ENCODE data around the gene UBAC2. TPM values are rescaled to one million over a fixed set of nuclear protein-coding genes. Genes with fewer than 3 reads are reported as not detected.
A peak's percentile ranks its signal among the peaks of the same experiment; 100 is the strongest.

UBAC2 gene
- polyA plus RNA-seq, 3 donors = 59.6 to 113 (median 96.7) TPM

DNA sequence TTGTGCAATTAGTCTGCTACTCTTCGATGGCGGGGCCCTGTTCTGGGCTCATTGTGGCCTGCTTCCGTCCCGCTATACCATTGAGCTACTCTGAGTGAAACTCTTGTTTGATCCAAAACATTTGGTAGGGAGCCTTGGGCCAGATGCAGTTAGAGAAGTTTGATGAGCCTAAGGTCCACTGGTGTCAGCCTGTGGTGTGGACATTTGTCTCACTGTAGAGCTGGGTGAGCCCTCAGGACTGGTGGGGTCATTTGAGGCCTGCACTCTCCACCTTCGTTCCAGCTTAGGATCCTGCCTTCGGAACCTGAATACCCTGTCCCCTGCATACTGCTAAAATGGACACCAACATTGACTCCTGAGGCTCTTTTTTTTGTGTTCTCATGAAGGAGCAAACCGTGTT lies 6.9 kb downstream of the UBAC2 start:
- TF ChIP-seq CTCF (IDR thresholded peaks at IDR 0.05) = no peak
- H2AFZ ChIP-seq (ENCODE audit: insufficient read depth, low read depth, low read length, poor library complexity, severe bottlenecking) = no peak overlapping the region
- Mint-ChIP-seq H3K27me3 (ENCODE audit: low read depth in 3 of 3) (peaks cover 0 to 3% (median 0%) of the 10 kb centered on the region in 3 donors), H3K4me1 (peaks cover 60% of the 10 kb centered on the region), H3K36me3 (peaks cover 40 to 49% of the 10 kb centered on the region in 2 donors), H3K4me3 (no peak overlapping the region), H3K27ac (peak overlapping the region in 2 of 7 donors; percentile 36 to 43), H3K9me3 (no peaks in the 10 kb centered on the region)
- intact Hi-C loops (cut with micrococcal nuclease) = no loop called here
- no peak overlapping the region for H3K4me2 ChIP-seq (replicated peaks; ENCODE audit: extremely low read depth, low read length, poor library complexity, severe bottlenecking)
- H3K9ac ChIP-seq (ENCODE audit: insufficient read depth, low read length, poor library complexity, severe bottlenecking) = no peak overlapping the region
- no peak for DNase-seq
- 85% methylated on average over 5 of the region's 7 CpGs for WGBS (ENCODE audit: insufficient coverage)
- H4K20me1 ChIP-seq (ENCODE audit: insufficient read depth, low read length) = peaks cover 99% of the 10 kb centered on the region
- peaks cover 100% of the 10 kb centered on the region for H3K79me2 ChIP-seq (ENCODE audit: insufficient read depth, low read length)
- no peaks in the 10 kb centered on the region for H3K27me3 ChIP-seq (ENCODE audit: control insufficient read depth in 2 of 2, insufficient read depth in 2 of 2, low read length in 2 of 2)
- peaks cover 15 to 58% of the 10 kb centered on the region in 2 donors for H3K36me3 ChIP-seq (replicated peaks in 1 of 2; ENCODE audit: control insufficient read depth in 1 of 2, insufficient read depth in 2 of 2, low read length in 2 of 2)
- H3K27ac ChIP-seq (ENCODE audit: low read depth in 1 of 2, low read length in 2 of 2) = no peak overlapping the region
- no peak overlapping the region for H3K4me3 ChIP-seq (replicated peaks in 1 of 3; ENCODE audit: low read depth in 2 of 3, low read length in 3 of 3)
- H3K4me1 ChIP-seq (ENCODE audit: control insufficient read depth in 1 of 2, insufficient read depth in 2 of 2, low read length in 2 of 2) = peaks cover 20 to 26% of the 10 kb centered on the region in 2 donors
- no peaks in the 10 kb centered on the region for H3K9me3 ChIP-seq (replicated peaks in 1 of 2; ENCODE audit: control insufficient read depth in 1 of 2, insufficient read depth in 1 of 2, low read length in 2 of 2)

GRCh38 chr13:99208185-99208584 lies 7.5 kb downstream of the UBAC2 start:
- peak overlapping the region in 3 of 7 donors; percentile 1 to 82 (median 17) for H3K27ac Mint-ChIP-seq
- H3K27ac ChIP-seq (ENCODE audit: low read depth in 1 of 2, low read length in 2 of 2) = peak overlapping the region in 1 of 2 donors; percentile 27
- no peak overlapping the region for H2AFZ ChIP-seq (ENCODE audit: insufficient read depth, low read depth, low read length, poor library complexity, severe bottlenecking)
- H3K9me3 Mint-ChIP-seq = no peaks in the 10 kb centered on the region
- H3K4me2 ChIP-seq (replicated peaks; ENCODE audit: extremely low read depth, low read length, poor library complexity, severe bottlenecking) = no peak overlapping the region
- H3K79me2 ChIP-seq (ENCODE audit: insufficient read depth, low read length) = peaks cover 100% of the 10 kb centered on the region
- H3K4me1 ChIP-seq (ENCODE audit: control insufficient read depth in 1 of 2, insufficient read depth in 2 of 2, low read length in 2 of 2) = peaks cover 15 to 19% of the 10 kb centered on the region in 2 donors
- TF ChIP-seq CTCF (IDR thresholded peaks at IDR 0.05) = no peak
- H4K20me1 ChIP-seq (ENCODE audit: insufficient read depth, low read length) = peaks cover 100% of the 10 kb centered on the region
- peaks cover 15 to 58% of the 10 kb centered on the region in 2 donors for H3K36me3 ChIP-seq (replicated peaks in 1 of 2; ENCODE audit: control insufficient read depth in 1 of 2, insufficient read depth in 2 of 2, low read length in 2 of 2)
- H3K4me3 ChIP-seq (replicated peaks in 1 of 3; ENCODE audit: low read depth in 2 of 3, low read length in 3 of 3) = no peak overlapping the region
- H3K36me3 Mint-ChIP-seq = peaks cover 41 to 46% of the 10 kb centered on the region in 2 donors
- intact Hi-C loops (cut with micrococcal nuclease) = no loop called here
- peaks cover 0 to 3% (median 0%) of the 10 kb centered on the region in 3 donors for H3K27me3 Mint-ChIP-seq (ENCODE audit: low read depth in 3 of 3)
- 100% methylated on average over 1 of the region's 3 CpGs for WGBS (ENCODE audit: insufficient coverage)
- DNase-seq = no peak
- no peaks in the 10 kb centered on the region for H3K27me3 ChIP-seq (ENCODE audit: control insufficient read depth in 2 of 2, insufficient read depth in 2 of 2, low read length in 2 of 2)
- no peak overlapping the region for H3K4me3 Mint-ChIP-seq
- H3K4me1 Mint-ChIP-seq = peaks cover 56% of the 10 kb centered on the region
- H3K9ac ChIP-seq (ENCODE audit: insufficient read depth, low read length, poor library complexity, severe bottlenecking) = no peak overlapping the region
- H3K9me3 ChIP-seq (replicated peaks in 1 of 2; ENCODE audit: control insufficient read depth in 1 of 2, insufficient read depth in 1 of 2, low read length in 2 of 2) = no peaks in the 10 kb centered on the region

All from CD14-positive monocyte (primary cell).